HG03342 (cell line): ENCODE measurements around the gene SMARCA4.

ENCODE experiments used
- ATAC-seq: cut with Tn5 transposase; IDR thresholded peaks from one replicate; pipeline ENCODE4 v1.9.1; 2021; ENCODE audit warnings: mild to moderate bottlenecking, moderate library complexity; ENCODE audit not compliant: unreplicated experiment

Gene SMARCA4

DNA sequence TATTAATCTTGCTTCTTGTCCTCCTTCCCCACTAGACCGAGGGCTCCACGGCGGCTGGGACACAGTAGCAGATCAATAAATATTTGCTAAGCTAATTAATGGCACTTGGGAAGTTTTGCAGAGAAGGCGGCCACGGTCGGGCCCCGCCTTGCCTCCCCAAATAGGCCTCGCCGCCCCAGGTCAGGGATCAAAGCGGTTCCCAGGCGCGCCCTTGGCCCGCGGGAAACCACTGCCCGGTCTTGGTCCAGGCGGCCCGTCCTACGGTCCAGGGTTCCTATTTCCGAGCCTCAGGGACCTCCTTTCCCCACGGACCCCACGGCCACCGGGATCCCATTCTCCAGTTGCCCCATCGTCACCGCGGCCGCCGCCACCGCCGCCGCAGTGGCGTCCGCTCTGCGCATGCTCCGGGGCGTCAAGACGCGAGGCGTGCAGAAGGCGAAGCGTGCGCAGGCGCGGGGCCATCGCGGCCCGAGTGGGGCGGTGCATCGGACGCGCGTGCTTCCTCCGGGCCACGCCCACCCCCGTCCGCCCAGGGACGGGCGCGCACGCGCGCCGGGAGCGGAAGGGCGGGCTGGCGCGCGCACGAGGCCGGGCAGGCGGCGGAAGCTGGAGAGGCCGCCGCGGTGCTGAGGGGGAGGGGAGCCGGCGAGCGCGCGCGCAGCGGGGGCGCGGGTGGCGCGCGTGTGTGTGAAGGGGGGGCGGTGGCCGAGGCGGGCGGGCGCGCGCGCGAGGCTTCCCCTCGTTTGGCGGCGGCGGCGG is at the start of gene SMARCA4:
TSS of gene SMARCA4 (plus strand) at position 717 of the 759 bp plus-strand sequence. CDS start 23,122 bp downstream, outside the sequence.
- peak; percentile 73 for ATAC-seq

DNA sequence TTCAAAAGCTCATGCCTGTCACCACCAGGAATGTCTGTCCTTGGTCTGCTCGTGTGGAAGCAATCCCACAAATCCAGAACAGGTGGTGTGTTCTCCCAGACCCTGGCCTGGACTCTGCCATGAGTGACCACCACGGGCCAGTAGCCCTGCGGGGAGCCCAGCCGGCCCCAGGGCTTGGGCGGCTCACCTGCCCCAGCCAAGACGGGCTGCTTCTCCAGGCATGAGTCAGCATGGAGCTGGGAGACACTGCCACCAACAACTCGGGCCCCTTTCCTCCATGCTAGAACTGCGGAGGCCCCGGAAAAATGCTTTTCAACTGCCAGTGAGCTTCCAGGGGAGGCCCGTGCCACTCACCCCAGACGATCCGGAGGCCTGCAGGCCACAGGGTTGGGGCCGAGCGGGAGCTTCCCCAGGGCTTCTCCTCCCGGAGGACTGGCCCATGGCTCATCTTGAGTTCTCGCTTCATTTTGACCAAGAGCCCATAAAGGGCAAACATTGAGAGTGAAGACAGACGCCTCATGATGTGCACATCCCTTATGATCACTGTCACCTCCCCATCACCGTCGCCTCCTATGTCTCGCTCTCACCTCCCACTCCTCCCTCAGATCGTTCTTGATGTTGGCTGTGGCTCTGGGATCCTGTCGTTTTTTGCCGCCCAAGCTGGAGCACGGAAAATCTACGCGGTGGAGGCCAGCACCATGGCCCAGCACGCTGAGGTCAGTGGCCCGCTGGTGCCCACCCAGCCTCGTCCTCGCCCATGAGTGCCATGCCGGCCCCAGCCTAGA is 49.1 kb upstream of the SMARCA4 start:
- ATAC-seq, result no peak

DNA sequence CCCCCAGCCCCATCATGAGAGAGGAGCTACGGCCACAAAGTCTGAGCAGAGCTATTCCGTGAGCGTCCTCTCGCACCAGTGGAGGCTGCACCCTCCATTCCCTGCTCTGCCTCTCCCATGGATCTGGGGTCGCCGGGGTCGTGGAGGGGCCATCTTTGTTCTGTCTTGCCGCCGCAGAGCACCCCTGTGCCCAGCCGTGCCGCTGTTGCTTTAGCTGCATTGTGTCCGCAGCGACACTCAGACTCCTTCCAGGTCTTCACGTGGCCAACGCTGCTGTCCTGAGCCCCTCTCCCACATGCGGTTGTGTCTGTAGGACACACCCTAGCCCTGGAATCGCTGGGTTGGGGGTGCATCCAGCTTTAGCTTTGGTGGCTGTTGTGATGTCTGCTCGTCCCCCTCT is 48.2 kb upstream of the SMARCA4 start:
- ATAC-seq, result no peak

DNA sequence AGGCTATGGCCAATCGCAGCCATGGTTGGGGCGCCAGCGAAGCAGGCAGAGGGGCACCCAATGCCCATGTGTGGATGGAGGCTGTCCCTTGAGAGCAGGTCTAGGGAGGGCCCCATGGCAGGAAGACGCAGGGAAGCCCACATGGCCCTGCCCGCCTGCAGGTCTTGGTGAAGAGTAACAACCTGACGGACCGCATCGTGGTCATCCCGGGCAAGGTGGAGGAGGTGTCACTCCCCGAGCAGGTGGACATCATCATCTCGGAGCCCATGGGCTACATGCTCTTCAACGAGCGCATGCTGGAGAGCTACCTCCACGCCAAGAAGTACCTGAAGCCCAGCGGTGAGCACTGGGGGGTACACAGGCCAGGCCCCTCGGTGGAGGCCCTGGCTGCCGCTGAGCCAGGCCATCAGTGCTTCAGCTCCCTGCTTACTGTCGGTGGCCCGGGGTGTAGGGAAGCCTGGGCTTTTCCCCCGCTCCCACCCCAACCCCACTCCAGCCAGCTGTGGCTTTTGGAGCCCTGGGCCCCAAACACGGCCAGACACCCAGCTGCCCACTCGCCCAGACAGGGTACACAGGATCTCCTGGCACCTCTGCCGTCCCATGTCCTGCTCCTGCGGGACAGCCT is 47.0 kb upstream of the SMARCA4 start:
- no peak for ATAC-seq

DNA sequence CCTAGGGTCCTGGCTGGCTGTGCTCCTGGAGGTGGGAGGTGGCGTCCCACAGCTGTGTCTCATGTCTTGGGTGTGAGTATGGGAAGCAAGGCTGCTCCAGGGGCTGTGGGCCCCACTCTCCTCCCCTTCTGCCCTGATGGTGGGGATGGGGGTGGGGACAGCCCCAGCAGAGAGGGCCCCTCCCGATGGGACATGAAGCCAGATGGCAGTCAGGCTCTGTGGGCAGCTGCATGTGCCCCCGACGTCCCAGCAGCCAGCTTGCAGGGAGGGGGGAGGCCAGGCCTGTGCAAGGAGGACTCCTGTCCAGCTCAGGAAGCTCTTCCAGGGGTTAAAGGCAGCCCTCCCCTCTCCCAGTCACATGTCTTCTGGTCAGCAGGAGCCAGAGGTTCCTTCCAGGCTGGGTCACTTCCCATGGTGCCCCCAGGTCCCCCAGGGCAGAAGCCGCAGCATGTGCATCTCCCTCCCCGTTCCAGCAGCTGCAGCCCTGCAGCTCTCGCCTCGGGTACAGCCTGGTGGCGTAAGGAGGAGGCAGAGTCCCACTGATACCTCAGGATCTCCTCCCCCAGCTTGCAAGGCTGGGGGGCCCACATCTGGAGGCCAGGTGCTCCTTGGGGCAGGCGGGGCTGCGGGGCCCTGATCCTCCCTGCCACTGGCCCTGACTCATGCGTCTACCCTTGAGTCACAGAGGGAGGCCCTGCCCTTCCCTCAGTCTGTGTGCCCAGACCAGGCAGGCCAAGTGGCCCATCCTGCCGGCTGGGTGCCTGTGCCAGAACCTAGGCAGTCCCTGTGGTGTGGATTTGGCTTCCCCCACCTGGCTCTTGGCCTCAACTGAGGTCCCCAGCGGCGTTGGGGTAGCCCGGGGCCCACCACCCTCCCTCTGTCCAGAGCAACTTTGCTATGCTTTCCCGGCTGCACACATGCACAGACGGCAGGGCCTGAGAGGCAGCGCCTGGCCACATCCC is 45.4 kb upstream of the SMARCA4 start:
- ATAC-seq, result no peak

DNA sequence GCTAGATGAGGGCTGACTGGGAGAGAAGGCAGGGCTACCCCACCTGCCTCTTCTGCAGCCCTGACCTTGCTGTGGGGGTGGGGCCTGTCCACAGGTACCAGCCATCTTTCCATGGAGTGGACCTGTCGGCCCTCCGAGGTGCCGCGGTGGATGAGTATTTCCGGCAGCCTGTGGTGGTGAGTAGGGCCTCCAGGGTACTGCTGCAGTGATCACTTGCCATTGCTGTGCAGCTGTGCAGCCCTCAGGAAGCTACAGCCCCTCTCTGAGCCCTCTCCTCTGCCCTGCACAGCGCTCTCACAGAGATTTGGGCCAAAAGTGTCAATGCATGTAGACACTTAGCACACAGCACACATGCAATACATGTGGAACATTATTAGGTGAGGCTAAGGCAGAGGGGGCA is 44.2 kb upstream of the SMARCA4 start:
- no peak for ATAC-seq

DNA sequence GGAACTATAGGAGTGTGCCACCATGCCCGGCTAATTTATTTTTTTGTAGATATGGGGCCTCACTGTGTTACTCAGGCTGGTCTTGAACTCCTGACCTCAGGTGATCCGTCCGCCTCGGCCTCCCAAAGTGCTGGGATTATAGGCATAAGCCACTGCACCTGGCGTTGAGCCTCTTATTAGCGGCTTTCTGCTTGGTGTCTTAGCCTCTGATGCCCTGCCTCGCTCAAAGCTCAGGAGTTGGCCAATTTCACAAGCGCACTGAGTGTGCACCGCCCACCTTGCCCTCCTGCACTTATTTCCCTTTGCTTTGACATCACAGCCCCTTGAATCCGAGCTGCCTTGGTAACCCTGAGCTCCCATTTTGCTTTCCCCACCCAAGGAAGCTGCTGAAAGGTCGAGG is 42.5 kb upstream of the SMARCA4 start:
- no peak for ATAC-seq

DNA sequence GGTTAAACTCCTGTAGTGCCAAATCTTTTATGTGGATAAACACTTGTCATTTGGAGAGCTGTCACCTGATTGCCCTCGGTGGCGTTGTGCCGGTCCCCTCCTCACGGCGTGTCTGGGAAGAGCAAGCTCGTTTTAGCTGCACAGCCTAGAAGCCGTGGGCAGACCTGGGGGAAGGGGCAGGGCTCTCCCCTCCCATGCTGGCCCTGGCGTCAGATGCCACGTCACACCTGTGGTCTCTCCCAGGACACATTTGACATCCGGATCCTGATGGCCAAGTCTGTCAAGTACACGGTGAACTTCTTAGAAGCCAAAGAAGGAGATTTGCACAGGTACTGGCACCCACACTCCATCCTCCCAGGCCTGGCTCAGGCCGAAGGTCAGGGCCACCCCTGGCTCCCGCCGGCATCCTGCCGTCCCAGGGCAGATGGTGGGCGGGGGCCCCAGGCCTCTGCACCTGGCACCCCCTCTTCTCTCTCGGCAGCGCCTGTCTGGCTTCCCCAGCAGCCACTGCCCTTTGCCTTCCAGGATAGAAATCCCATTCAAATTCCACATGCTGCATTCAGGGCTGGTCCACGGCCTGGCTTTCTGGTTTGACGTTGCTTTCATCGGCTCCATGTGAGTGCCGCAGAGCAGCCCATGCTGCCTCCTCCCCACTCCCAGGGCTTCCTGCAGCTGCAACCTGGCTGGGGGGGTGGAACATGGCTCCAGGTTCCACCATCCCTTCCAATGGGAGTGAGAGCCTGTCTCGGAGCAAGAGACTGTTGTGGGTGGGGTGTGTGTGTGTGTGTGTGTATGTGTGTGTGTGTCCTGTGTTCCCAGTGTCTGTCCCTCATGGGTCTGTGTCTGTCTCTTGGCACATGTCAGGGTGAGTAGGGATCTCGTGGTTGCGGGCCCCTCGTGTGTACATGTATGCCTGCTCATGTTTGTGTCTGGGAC is 41.2 kb upstream of the SMARCA4 start:
- no peak for ATAC-seq

DNA sequence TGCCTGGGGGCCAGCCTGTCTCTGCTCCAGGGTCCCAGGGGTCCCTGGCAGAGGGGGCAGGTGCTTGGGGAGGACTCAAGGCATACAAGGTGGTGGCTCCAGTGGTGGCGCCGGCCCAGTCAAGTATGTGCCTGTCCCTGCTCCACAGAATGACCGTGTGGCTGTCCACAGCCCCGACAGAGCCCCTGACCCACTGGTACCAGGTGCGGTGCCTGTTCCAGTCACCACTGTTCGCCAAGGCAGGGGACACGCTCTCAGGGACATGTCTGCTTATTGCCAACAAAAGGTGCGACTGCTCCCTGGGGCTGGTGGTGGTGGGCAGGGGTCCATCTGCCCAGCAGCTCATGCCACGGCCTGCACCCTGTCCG is 40.6 kb upstream of the SMARCA4 start:
- no peak for ATAC-seq

DNA sequence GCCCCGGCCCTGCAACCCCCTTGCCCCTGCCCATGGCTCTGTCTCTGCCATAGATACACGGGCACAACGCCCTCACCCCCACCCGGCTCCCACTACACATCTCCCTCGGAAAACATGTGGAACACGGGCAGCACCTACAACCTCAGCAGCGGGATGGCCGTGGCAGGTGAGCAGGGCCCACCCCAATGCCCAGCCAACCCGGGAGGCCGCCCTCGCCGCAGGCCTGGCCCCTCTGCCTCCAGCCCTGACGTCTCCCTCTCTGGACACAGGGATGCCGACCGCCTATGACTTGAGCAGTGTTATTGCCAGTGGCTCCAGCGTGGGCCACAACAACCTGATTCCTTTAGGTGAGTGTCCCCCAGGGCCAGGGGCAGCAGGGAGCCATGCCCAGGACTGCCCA is 40.0 kb upstream of the SMARCA4 start:
- no peak for ATAC-seq

DNA sequence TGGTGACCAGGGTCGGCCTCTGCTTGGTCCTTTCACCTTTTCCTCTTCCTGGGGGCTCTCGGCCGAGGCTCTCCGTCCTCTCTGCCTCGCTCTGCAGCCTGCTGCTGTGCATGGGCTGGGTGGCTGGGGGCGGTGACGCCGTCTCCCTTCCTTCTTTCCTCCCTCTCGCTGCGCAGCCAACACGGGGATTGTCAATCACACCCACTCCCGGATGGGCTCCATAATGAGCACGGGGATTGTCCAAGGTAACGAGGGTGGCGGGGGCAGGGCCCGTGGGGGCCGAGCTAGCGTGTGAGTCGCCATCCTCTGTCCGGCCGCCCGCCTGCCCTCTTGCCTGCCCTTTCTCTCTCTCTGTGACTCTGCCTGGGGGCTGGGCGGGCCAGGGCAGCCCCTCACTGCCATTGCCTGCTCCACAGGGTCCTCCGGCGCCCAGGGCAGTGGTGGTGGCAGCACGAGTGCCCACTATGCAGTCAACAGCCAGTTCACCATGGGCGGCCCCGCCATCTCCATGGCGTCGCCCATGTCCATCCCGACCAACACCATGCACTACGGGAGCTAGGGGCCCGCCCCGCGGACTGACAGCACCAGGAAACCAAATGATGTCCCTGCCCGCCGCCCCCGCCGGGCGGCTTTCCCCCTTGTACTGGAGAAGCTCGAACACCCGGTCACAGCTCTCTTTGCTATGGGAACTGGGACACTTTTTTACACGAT is 39.5 kb upstream of the SMARCA4 start:
- ATAC-seq, result no peak

DNA sequence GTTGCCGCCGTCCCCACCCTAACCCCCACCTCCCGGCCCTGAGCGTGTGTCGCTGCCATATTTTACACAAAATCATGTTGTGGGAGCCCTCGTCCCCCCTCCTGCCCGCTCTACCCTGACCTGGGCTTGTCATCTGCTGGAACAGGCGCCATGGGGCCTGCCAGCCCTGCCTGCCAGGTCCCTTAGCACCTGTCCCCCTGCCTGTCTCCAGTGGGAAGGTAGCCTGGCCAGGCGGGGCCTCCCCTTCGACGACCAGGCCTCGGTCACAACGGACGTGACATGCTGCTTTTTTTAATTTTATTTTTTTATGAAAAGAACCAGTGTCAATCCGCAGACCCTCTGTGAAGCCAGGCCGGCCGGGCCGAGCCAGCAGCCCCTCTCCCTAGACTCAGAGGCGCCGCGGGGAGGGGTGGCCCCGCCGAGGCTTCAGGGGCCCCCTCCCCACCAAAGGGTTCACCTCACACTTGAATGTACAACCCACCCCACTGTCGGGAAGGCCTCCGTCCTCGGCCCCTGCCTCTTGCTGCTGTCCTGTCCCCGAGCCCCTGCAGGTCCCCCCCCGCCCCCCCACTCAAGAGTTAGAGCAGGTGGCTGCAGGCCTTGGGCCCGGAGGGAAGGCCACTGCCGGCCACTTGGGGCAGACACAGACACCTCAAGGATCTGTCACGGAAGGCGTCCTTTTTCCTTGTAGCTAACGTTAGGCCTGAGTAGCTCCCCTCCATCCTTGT is 38.8 kb upstream of the SMARCA4 start:
- ATAC-seq, result no peak

DNA sequence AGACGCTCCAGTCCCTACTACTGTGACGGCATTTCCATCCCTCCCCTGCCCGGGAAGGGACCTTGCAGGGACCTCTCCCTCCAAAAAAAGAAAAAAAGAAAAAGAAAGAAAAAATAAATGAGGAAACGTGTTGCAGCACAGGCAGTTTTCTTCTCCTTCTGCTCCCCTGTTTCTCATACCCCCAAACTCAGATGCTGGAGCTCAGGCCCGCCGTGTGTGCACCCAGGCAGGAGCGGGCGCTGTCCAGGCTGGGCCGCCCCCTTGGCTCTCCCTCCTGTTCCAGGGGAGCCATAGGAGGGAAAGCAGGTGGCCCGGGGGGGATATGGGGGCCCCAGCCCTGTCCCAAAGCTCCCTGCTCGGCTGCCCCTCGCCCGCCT is 38.2 kb upstream of the SMARCA4 start:
- ATAC-seq, result no peak

DNA sequence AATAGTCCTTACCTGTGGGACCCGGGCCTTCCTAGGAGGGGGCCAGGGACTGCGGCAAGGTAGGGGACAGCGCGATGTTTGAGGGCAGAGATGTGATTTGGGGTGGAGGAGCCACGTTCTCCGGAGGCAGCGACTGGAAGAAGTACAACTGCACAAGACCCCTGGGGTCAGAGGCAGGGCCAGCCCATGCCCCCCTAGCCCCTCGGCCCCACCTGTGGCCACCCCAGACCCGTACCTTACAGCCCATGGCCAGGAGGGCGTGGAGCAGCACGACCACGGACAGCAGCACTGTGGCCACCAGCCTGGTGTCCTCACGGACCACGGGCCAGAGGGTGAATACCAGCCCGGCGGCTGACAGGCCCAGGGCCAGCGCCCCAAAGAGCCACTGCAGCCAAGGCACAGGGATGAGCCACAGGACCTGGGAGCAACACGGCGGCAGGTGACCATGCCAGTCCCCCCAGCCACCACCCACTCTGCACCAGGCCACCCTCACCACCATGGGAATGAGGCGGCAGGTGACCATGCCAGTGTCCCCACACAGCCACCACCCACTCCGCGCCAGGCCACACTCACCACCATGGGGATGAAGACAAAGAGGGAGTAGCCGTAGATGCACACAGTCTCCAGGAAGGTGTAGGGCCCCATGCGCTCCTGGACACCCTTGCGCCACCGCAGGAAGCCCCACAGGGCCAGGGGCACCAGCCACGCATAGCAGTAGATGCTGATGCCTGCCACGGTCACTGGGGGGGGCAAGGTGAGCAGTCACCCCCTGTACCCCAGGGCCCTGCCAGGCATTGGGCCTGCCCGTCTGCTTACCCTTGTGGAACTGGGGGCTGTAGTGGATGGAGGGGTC is 37.3 kb upstream of the SMARCA4 start:
- no peak for ATAC-seq

DNA sequence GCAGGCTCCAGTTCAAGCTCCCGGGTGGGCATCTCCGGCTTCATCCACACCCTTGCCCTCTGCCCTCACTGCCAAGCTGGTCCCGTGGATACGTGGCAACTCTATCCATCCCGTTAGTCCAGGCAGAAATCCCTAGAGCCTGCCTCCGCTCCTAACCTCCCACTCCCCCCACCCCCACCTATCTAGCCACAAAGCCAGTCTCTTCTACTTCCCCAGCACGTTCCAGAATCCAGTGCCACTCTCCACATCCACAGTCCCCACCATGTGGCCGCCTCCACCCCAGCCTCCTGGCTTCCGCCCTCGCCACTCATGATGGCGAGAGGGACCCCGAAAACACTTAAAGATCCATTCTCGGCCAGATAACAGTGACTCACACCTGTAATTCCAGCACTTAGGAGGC is 36.2 kb upstream of the SMARCA4 start:
- no peak for ATAC-seq

DNA sequence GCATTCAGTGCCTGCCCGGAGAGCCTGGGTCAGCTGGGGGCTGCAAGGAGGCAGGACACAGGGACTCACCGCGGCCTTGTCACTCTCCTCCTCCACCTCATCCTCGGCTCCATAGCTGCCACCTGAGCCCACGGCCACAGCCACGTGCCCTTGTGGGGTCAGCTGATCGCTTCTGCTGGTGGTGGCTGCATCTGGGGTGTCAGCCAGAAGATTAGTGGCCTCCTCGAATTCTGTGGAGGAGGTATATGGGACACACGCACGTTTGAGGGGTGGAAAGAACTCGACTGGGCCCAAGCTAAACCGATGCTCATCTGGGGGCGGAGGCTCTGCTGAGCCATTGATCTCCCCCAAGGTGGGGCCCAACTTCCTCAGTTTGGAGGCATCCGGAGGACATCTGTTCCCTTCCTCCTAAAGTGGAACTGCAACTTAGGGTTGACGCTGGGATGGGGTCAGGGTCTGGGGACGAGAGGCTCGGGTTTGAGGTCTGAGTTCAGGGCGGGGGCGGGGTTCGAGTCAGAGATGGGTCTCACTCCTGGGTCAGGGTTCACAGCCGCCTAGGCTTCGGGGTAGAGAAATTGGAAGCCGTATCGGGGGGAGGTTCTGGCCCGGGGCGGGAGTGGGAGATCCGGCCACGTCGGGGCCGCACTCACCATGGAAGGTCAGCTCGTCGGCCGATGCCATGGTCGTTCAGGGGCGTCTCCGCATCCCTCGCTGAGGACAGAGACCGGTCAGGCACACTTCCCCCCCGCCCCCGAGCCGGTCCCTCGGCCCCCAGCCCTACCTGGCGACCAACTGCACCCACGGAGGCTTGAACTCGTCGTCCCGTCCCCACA is 32.9 kb upstream of the SMARCA4 start:
- ATAC-seq, result no peak
